ENCODE measurements around the gene POC1A. TPM values are rescaled to one million over a fixed set of nuclear protein-coding genes. Genes with fewer than 3 reads are reported as not detected.

Gene POC1A
- total and polyA plus RNA-seq, 2 donors (not counting 1 experiment from before 2014, with no cell fraction given) = 1.7 to 2.8 TPM

- Histone ChIP-seq H3K27me3 (replicated peaks in 1 of 4; ENCODE audit: control extremely low read depth in 1 of 4, control insufficient read depth in 3 of 4, insufficient read depth in 4 of 4, low read length in 3 of 4) (no peaks in the 10 kb centered on the region), H3K4me1 (ENCODE audit: control insufficient read depth in 2 of 2, insufficient read depth in 2 of 2, low read length in 2 of 2) (peaks cover 4 to 5% of the 10 kb centered on the region in 2 donors), H2AFZ (ENCODE audit: insufficient read depth, low read depth, low read length, poor library complexity, severe bottlenecking) (no peak overlapping the region), H3K27ac (ENCODE audit: low read length in 2 of 2) (no peak overlapping the region), H3K9ac (ENCODE audit: low read length) (no peak overlapping the region), H3K36me3 (replicated peaks in 1 of 2; ENCODE audit: control extremely low read depth in 1 of 2, control insufficient read depth in 1 of 2, extremely low read depth in 1 of 2, insufficient read depth in 2 of 2, low read length in 1 of 2) (no peaks in the 10 kb centered on the region), H3K4me2 (replicated peaks; ENCODE audit: low read depth, low read length, poor library complexity, severe bottlenecking) (no peak overlapping the region), H4K20me1 (ENCODE audit: control insufficient read depth, insufficient read depth, low read length, poor library complexity, severe bottlenecking) (no peaks in the 10 kb centered on the region), H3K79me2 (ENCODE audit: control insufficient read depth, insufficient read depth, low read length) (peaks cover 3% of the 10 kb centered on the region), H3K4me3 (ENCODE audit: control extremely low read depth in 1 of 5, extremely low read depth in 1 of 5, insufficient read depth in 1 of 5, low read depth in 2 of 5, low read length in 4 of 5) (no peak overlapping the region), H3K9me3 (ENCODE audit: control extremely low read depth in 1 of 3, control insufficient read depth in 2 of 3, insufficient read depth in 1 of 3, low read length in 2 of 3) (no peaks in the 10 kb centered on the region)
- intact Hi-C loops (cut with micrococcal nuclease) = no loop called here
- TF ChIP-seq EZH2 (IDR thresholded peaks at IDR 0.05; ENCODE audit: borderline replicate concordance, insufficient read depth, low read depth, low read length, poor library complexity, severe bottlenecking) (no peak), CTCF (IDR thresholded peaks at IDR 0.05) (no peak)
- DNase-seq = no peak
- H3K4me1 Mint-ChIP-seq = peaks cover 5% of the 10 kb centered on the region
- H3K27me3 Mint-ChIP-seq = no peaks in the 10 kb centered on the region
- H3K27ac Mint-ChIP-seq = no peak overlapping the region
- H3K4me3 Mint-ChIP-seq = no peak overlapping the region
- 93% methylated on average over 5 of the region's 8 CpGs for WGBS (ENCODE audit: insufficient coverage)
- POLR2A ChIA-PET = interaction anchor here (0.7 kb wide), 1 partner anchor 15 kb away, joined by 3 read pairs; no protein-coding TSS in a partner anchor
- H3K9me3 Mint-ChIP-seq (ENCODE audit: insufficient read depth) = no peaks in the 10 kb centered on the region
- CTCF ChIA-PET = interaction anchor here (0.9 to 11.2 kb wide), 6 partner anchors 11 to 149 kb away, joined by 3 to 166 read pairs (median 4); no protein-coding TSS in a partner anchor
- no peak for ATAC-seq (ENCODE audit: low read depth)
Observed at GRCh38 chr3:52147804-52148203, 6.4 kb downstream of the POC1A start.

GRCh38 chr3:52146811-52147210, 7.4 kb downstream of the POC1A start:
- no peak overlapping the region for H2AFZ ChIP-seq (ENCODE audit: insufficient read depth, low read depth, low read length, poor library complexity, severe bottlenecking)
- no peak overlapping the region for H3K27ac Mint-ChIP-seq
- CTCF ChIA-PET = interaction anchor here (0.6 to 11.2 kb wide), 8 partner anchors 26 to 1166 kb away, joined by 3 to 166 read pairs (median 5); no protein-coding TSS in a partner anchor

More at GRCh38 chr3:52146811-52147210, 7.4 kb downstream of the POC1A start:
- Histone ChIP-seq H3K36me3 (replicated peaks in 1 of 2; ENCODE audit: control extremely low read depth in 1 of 2, control insufficient read depth in 1 of 2, extremely low read depth in 1 of 2, insufficient read depth in 2 of 2, low read length in 1 of 2) (no peaks in the 10 kb centered on the region), H3K27me3 (replicated peaks in 1 of 4; ENCODE audit: control extremely low read depth in 1 of 4, control insufficient read depth in 3 of 4, insufficient read depth in 4 of 4, low read length in 3 of 4) (no peaks in the 10 kb centered on the region), H3K79me2 (ENCODE audit: control insufficient read depth, insufficient read depth, low read length) (peaks cover 3% of the 10 kb centered on the region), H3K9ac (ENCODE audit: low read length) (no peak overlapping the region), H3K4me3 (ENCODE audit: control extremely low read depth in 1 of 5, extremely low read depth in 1 of 5, insufficient read depth in 1 of 5, low read depth in 2 of 5, low read length in 4 of 5) (no peak overlapping the region), H3K4me2 (replicated peaks; ENCODE audit: low read depth, low read length, poor library complexity, severe bottlenecking) (no peak overlapping the region), H3K4me1 (ENCODE audit: control insufficient read depth in 2 of 2, insufficient read depth in 2 of 2, low read length in 2 of 2) (peaks cover 4 to 5% of the 10 kb centered on the region in 2 donors), H3K27ac (ENCODE audit: low read length in 2 of 2) (no peak overlapping the region), H4K20me1 (ENCODE audit: control insufficient read depth, insufficient read depth, low read length, poor library complexity, severe bottlenecking) (no peaks in the 10 kb centered on the region), H3K9me3 (ENCODE audit: control extremely low read depth in 1 of 3, control insufficient read depth in 2 of 3, insufficient read depth in 1 of 3, low read length in 2 of 3) (no peaks in the 10 kb centered on the region)
- Mint-ChIP-seq H3K4me1 (peaks cover 5% of the 10 kb centered on the region), H3K4me3 (no peak overlapping the region), H3K27me3 (no peaks in the 10 kb centered on the region), H3K9me3 (ENCODE audit: insufficient read depth) (no peaks in the 10 kb centered on the region)
- WGBS (ENCODE audit: insufficient coverage) = 95% methylated on average over 13 of the region's 13 CpGs
- POLR2A ChIA-PET = no interaction called here
- intact Hi-C loops (cut with micrococcal nuclease) = no loop called here
- TF ChIP-seq EZH2 (IDR thresholded peaks at IDR 0.05; ENCODE audit: borderline replicate concordance, insufficient read depth, low read depth, low read length, poor library complexity, severe bottlenecking) = no peak
- TF ChIP-seq CTCF (IDR thresholded peaks at IDR 0.05) = no peak
- ATAC-seq (ENCODE audit: low read depth) = no peak
- no peak for DNase-seq
